HEK293T (cell line): ENCODE results near the gene PEX26.
"Not testable (repeated sequence)": the region's sequence is repeated elsewhere in the genome, so short reads cannot be mapped to it uniquely, and the experiment has no call there.

Experiments used
- CTCF ChIA-PET: fragments of 350-600 bp; formaldehyde crosslinking; extraction: SDS; loops from one replicate; lab custom pipeline; 2021; ENCODE audit warnings: antibody characterized with exemption, inconsistent platforms; lab: Yijun Ruan, JAX
- POLR2A ChIA-PET: fragments of 350-600 bp; formaldehyde crosslinking; extraction: SDS; loops from one replicate; lab custom pipeline; 2020; ENCODE audit warnings: antibody characterized with exemption, inconsistent platforms; lab: Yijun Ruan, JAX
- DNase-seq: peaks from one replicate; pipeline ENCODE4 v3.0.0; 2012; ENCODE audit warnings: mixed read lengths; ENCODE audit errors: extremely low spot score
- ARNT ChIP-seq: fragments of 450-650 bp; IDR thresholded peaks from 2 replicates; pipeline ENCODE4 v1.6.1; 2017; ENCODE audit warnings: mild to moderate bottlenecking
- BHLHE40 ChIP-seq: fragments of 450-650 bp; IDR thresholded peaks from 2 replicates; pipeline ENCODE4 v1.6.1; 2016; ENCODE audit warnings: mild to moderate bottlenecking, moderate library complexity, borderline replicate concordance
- CTBP1 ChIP-seq: fragments of 450-650 bp; IDR thresholded peaks from 2 replicates; pipeline ENCODE4 v1.6.1; 2016; ENCODE audit warnings: borderline replicate concordance
- ELF4 ChIP-seq: fragments of 450-650 bp; IDR thresholded peaks from 2 replicates; pipeline ENCODE4 v1.6.1; 2017; ENCODE audit warnings: antibody characterized with exemption
- FOXA1 ChIP-seq: fragments of 450-650 bp; IDR thresholded peaks from 2 replicates; pipeline ENCODE4 v1.6.1; 2016; ENCODE audit warnings: mild to moderate bottlenecking
- FOXK2 ChIP-seq: fragments of 450-650 bp; IDR thresholded peaks from 2 replicates; pipeline ENCODE4 v1.6.1; 2016; ENCODE audit warnings: mild to moderate bottlenecking
- FOXM1 ChIP-seq: fragments of 450-650 bp; IDR thresholded peaks from 2 replicates; pipeline ENCODE4 v1.6.1; 2017; ENCODE audit warnings: mild to moderate bottlenecking, borderline replicate concordance
- HDGF ChIP-seq: fragments of 450-650 bp; IDR thresholded peaks from 2 replicates; pipeline ENCODE4 v1.6.1; 2017; ENCODE audit warnings: antibody characterized with exemption, borderline replicate concordance
- L3MBTL2 ChIP-seq: fragments of 450-650 bp; conservative IDR thresholded peaks from 2 replicates; pipeline ENCODE4 v1.6.1; 2016; ENCODE audit warnings: mild to moderate bottlenecking
- LEF1 ChIP-seq: fragments of 450-650 bp; IDR thresholded peaks from 2 replicates; pipeline ENCODE4 v1.6.1; 2017; ENCODE audit warnings: mild to moderate bottlenecking, borderline replicate concordance
- NFRKB ChIP-seq: fragments of 450-650 bp; IDR thresholded peaks from 2 replicates; pipeline ENCODE4 v1.6.1; 2016; ENCODE audit warnings: mild to moderate bottlenecking, moderate library complexity
- PKNOX1 ChIP-seq: fragments of 450-650 bp; IDR thresholded peaks from 2 replicates; pipeline ENCODE4 v1.6.1; 2016
- SP1 ChIP-seq: fragments of 450-650 bp; IDR thresholded peaks from 2 replicates; pipeline ENCODE4 v1.6.1; 2017
- SUZ12 ChIP-seq: fragments of 450-650 bp; IDR thresholded peaks from 2 replicates; pipeline ENCODE4 v1.6.1; 2016; ENCODE audit warnings: mild to moderate bottlenecking
- TARDBP ChIP-seq: fragments of 450-650 bp; IDR thresholded peaks from 2 replicates; pipeline ENCODE4 v1.6.1; 2016
- ZNF384 ChIP-seq: fragments of 450-650 bp; IDR thresholded peaks from 2 replicates; pipeline ENCODE4 v1.6.1; 2016

PEX26 gene

GRCh38 chr22:18048041-18048440 is 29.7 kb upstream of the PEX26 start:
- no peak for DNase-seq
- ChIA-PET POLR2A (no interaction called here), CTCF (no interaction called here)
- TF ChIP-seq ARNT (no peak), ELF4 (no peak), NFRKB (no peak), LEF1 (no peak), BHLHE40 (no peak), PKNOX1 (no peak), FOXM1 (no peak), CTBP1 (no peak), FOXK2 (no peak), ZNF384 (no peak), L3MBTL2 (no peak), FOXA1 (no peak)

- ChIA-PET CTCF (no interaction called here), POLR2A (no interaction called here)
- no peak for TF ChIP-seq HDGF
- no peak for TF ChIP-seq SUZ12
- TF ChIP-seq L3MBTL2 = no peak
- no peak for TF ChIP-seq CTBP1
- TF ChIP-seq ZNF384 = no peak
- TF ChIP-seq FOXM1 = no peak
- TF ChIP-seq FOXK2 = no peak
- no peak for TF ChIP-seq SP1
- TF ChIP-seq TARDBP = no peak
- TF ChIP-seq FOXA1 = no peak
- TF ChIP-seq ELF4 = no peak
- no peak for TF ChIP-seq NFRKB
- TF ChIP-seq LEF1 = no peak
- no peak for TF ChIP-seq BHLHE40
- TF ChIP-seq ARNT = no peak
- no peak for TF ChIP-seq PKNOX1
- DNase-seq = no peak
Measured at GRCh38 chr22:18048441-18048898, 29.3 kb upstream of the PEX26 start.

- POLR2A ChIA-PET = no interaction called here
Measured at GRCh38 chr22:18050065-18050464, 27.7 kb upstream of the PEX26 start.

GRCh38 chr22:18051113-18051512 is 26.7 kb upstream of the PEX26 start:
- POLR2A ChIA-PET, CTCF ChIA-PET, DNase-seq: not testable (repeated sequence)

More at GRCh38 chr22:18050065-18050464, 27.7 kb upstream of the PEX26 start:
- TF ChIP-seq HDGF = no peak
- TF ChIP-seq FOXA1 = no peak
- TF ChIP-seq ELF4 = no peak
- no peak for TF ChIP-seq TARDBP
- no peak for DNase-seq
- CTCF ChIA-PET = no interaction called here

GRCh38 chr22:18053216-18053946 is 24.4 kb upstream of the PEX26 start:
- DNase-seq, CTCF ChIA-PET, POLR2A ChIA-PET: not testable (repeated sequence)

GRCh38 chr22:18055619-18056160 is 22.1 kb upstream of the PEX26 start:
- POLR2A ChIA-PET = interaction anchor here (0.7 to 1.3 kb wide), 2 partner anchors 22 to 32 kb away, joined by 4 read pairs; partner anchors contain the start of gene PEX26
- TF ChIP-seq PKNOX1 (no peak), FOXM1 (no peak), ZNF384 (no peak), CTBP1 (no peak), BHLHE40 (no peak), FOXK2 (no peak), SP1 (no peak), LEF1 (no peak), ELF4 (no peak), HDGF (no peak), SUZ12 (no peak), ARNT (no peak), L3MBTL2 (no peak)
- CTCF ChIA-PET = interaction anchor here (1.4 to 2.2 kb wide), 2 partner anchors 20 to 225 kb away, joined by 5 to 8 read pairs; no protein-coding TSS in a partner anchor
- no peak for DNase-seq

GRCh38 chr22:18056161-18056666 is 21.6 kb upstream of the PEX26 start:
- no peak for DNase-seq
- POLR2A ChIA-PET = interaction anchor here (0.7 to 1.3 kb wide), 2 partner anchors 21 to 33 kb away, joined by 4 read pairs; partner anchors contain the start of gene PEX26
- CTCF ChIA-PET = interaction anchor here (0.6 to 2.2 kb wide), 4 partner anchors 20 to 226 kb away, joined by 3 to 8 read pairs (median 4); no protein-coding TSS in a partner anchor
- no peak for TF ChIP-seq NFRKB
- TF ChIP-seq ARNT = no peak
- TF ChIP-seq ZNF384 = no peak
- no peak for TF ChIP-seq BHLHE40
- no peak for TF ChIP-seq PKNOX1
- TF ChIP-seq L3MBTL2 = no peak
- no peak for TF ChIP-seq LEF1
